Skeletal muscle tissue (tissue), 4 donors: ENCODE data around the gene LAMC2. TPM values are rescaled to one million over a fixed set of nuclear protein-coding genes. Genes with fewer than 3 reads are reported as not detected.

Experiments used
- H3K27ac ChIP-seq: one replicate; pipeline ENCODE4 v1.7.0; 2013; ENCODE audit warnings: mild to moderate bottlenecking, low read depth, low read length, inconsistent platforms
- H3K27me3 ChIP-seq, 3 donors: one replicate each; pipeline ENCODE4 v1.7.0; 2013; ENCODE audit warnings: low read length in 3 of 3; ENCODE audit not compliant: control insufficient read depth in 3 of 3, insufficient read depth in 3 of 3
- H3K36me3 ChIP-seq, 3 donors: one replicate each; pipeline ENCODE4 v1.7.0; 2013; ENCODE audit warnings: low read length in 3 of 3; ENCODE audit not compliant: control insufficient read depth in 3 of 3, insufficient read depth in 3 of 3
- H3K4me1 ChIP-seq, 3 donors: one replicate each; pipeline ENCODE4 v1.7.0; 2013; ENCODE audit warnings: low read length in 3 of 3, mild to moderate bottlenecking in 3 of 3; ENCODE audit not compliant: control insufficient read depth in 3 of 3, insufficient read depth in 3 of 3
- H3K4me3 ChIP-seq, 3 donors: one replicate each; pipeline ENCODE4 v1.7.0; 2013; ENCODE audit warnings: low read length in 3 of 3
- H3K9ac ChIP-seq, 3 donors: one replicate each; pipeline ENCODE4 v1.7.0; 2013; ENCODE audit warnings: low read length in 3 of 3, mild to moderate bottlenecking in 3 of 3, moderate library complexity in 2 of 3, low read depth in 1 of 3
- H3K9me3 ChIP-seq, 3 donors: one replicate each; pipeline ENCODE4 v1.7.0; 2013; ENCODE audit warnings: low read length in 3 of 3; ENCODE audit not compliant: control insufficient read depth in 3 of 3
- total RNA-seq: library from RNA; depleted of rRNA; stranded (reverse); fragments of >200 nt; gene quantifications from one replicate; pipeline ENCODE4 v1.2.3, GENCODE V29; 2014
- donor health status: Osteomylitis.

Gene LAMC2
- total RNA-seq, 1 donor from 2014 or later, result 0.52 TPM

- H3K9ac ChIP-seq, result no peak overlapping the region
- no peaks in the 10 kb centered on the region for H3K27me3 ChIP-seq
- H3K4me3 ChIP-seq, result no peak overlapping the region
- no peaks in the 10 kb centered on the region for H3K9me3 ChIP-seq
- H3K4me1 ChIP-seq, result peaks cover 0 to 5% (median 0%) of the 10 kb centered on the region in 3 donors
- H3K36me3 ChIP-seq, result no peaks in the 10 kb centered on the region
- no peak overlapping the region for H3K27ac ChIP-seq
Measured at GRCh38 chr1:183251101-183251958, 65.3 kb downstream of the LAMC2 start.

- Histone ChIP-seq H3K27ac (no peak overlapping the region), H3K9me3 (no peaks in the 10 kb centered on the region), H3K27me3 (no peaks in the 10 kb centered on the region), H3K36me3 (no peaks in the 10 kb centered on the region), H3K4me1 (peaks cover 0 to 5% (median 0%) of the 10 kb centered on the region in 3 donors), H3K4me3 (no peak overlapping the region), H3K9ac (no peak overlapping the region)
Measured at GRCh38 chr1:183251959-183252450, 65.9 kb downstream of the LAMC2 start.

GRCh38 chr1:183255073-183255472 lies 69.0 kb downstream of the LAMC2 start:
- no peaks in the 10 kb centered on the region for H3K9me3 ChIP-seq
- H3K27ac ChIP-seq, result no peak overlapping the region
- H3K27me3 ChIP-seq, result no peaks in the 10 kb centered on the region
- H3K4me1 ChIP-seq, result no peaks in the 10 kb centered on the region
- H3K4me3 ChIP-seq, result no peak overlapping the region
- H3K36me3 ChIP-seq, result no peaks in the 10 kb centered on the region
- no peak overlapping the region for H3K9ac ChIP-seq

GRCh38 chr1:183259924-183260323 lies 73.9 kb downstream of the LAMC2 start:
- Histone ChIP-seq H3K9ac (no peak overlapping the region), H3K27ac (no peak overlapping the region), H3K9me3 (no peaks in the 10 kb centered on the region), H3K36me3 (no peaks in the 10 kb centered on the region), H3K4me1 (no peaks in the 10 kb centered on the region), H3K4me3 (no peak overlapping the region), H3K27me3 (peaks cover 0 to 2% (median 0%) of the 10 kb centered on the region in 3 donors)

GRCh38 chr1:183262628-183263200 lies 76.7 kb downstream of the LAMC2 start:
- H3K4me1 ChIP-seq, result peaks cover 0 to 1% (median 0%) of the 10 kb centered on the region in 3 donors
- no peak overlapping the region for H3K4me3 ChIP-seq
- H3K27ac ChIP-seq, result no peak overlapping the region
- no peak overlapping the region for H3K9ac ChIP-seq
- H3K27me3 ChIP-seq, result peaks cover 0 to 2% (median 0%) of the 10 kb centered on the region in 3 donors
- no peaks in the 10 kb centered on the region for H3K36me3 ChIP-seq
- no peaks in the 10 kb centered on the region for H3K9me3 ChIP-seq

GRCh38 chr1:183263886-183264602 lies 78.0 kb downstream of the LAMC2 start:
- Histone ChIP-seq H3K27ac (no peak overlapping the region), H3K9ac (no peak overlapping the region), H3K27me3 (peaks cover 0 to 2% (median 0%) of the 10 kb centered on the region in 3 donors), H3K4me1 (peaks cover 0 to 3% (median 2%) of the 10 kb centered on the region in 3 donors), H3K9me3 (no peaks in the 10 kb centered on the region), H3K4me3 (no peak overlapping the region), H3K36me3 (no peaks in the 10 kb centered on the region)

- Histone ChIP-seq H3K9me3 (no peaks in the 10 kb centered on the region), H3K27me3 (peaks cover 0 to 2% (median 0%) of the 10 kb centered on the region in 3 donors), H3K27ac (peak overlapping the region; percentile 19), H3K36me3 (no peaks in the 10 kb centered on the region), H3K9ac (no peak overlapping the region), H3K4me3 (no peak overlapping the region), H3K4me1 (peaks cover 6 to 9% (median 8%) of the 10 kb centered on the region in 3 donors)
Measured at GRCh38 chr1:183267646-183268431, 81.8 kb downstream of the LAMC2 start.

GRCh38 chr1:183270541-183271141 lies 84.6 kb downstream of the LAMC2 start:
- Histone ChIP-seq H3K36me3 (no peaks in the 10 kb centered on the region), H3K9me3 (no peaks in the 10 kb centered on the region), H3K4me1 (peaks cover 6 to 9% (median 8%) of the 10 kb centered on the region in 3 donors), H3K27ac (no peak overlapping the region), H3K4me3 (no peak overlapping the region), H3K27me3 (no peaks in the 10 kb centered on the region), H3K9ac (no peak overlapping the region)

GRCh38 chr1:183272390-183272848 lies 86.4 kb downstream of the LAMC2 start:
- H3K27ac ChIP-seq, result peak overlapping the region; percentile 23
- H3K9me3 ChIP-seq, result no peaks in the 10 kb centered on the region
- H3K36me3 ChIP-seq, result no peaks in the 10 kb centered on the region
- peaks cover 6 to 9% (median 8%) of the 10 kb centered on the region in 3 donors for H3K4me1 ChIP-seq
- no peak overlapping the region for H3K4me3 ChIP-seq
- H3K27me3 ChIP-seq, result no peaks in the 10 kb centered on the region
- H3K9ac ChIP-seq, result no peak overlapping the region
